Measurements from ENCODE around the gene APBA2.

DNA sequence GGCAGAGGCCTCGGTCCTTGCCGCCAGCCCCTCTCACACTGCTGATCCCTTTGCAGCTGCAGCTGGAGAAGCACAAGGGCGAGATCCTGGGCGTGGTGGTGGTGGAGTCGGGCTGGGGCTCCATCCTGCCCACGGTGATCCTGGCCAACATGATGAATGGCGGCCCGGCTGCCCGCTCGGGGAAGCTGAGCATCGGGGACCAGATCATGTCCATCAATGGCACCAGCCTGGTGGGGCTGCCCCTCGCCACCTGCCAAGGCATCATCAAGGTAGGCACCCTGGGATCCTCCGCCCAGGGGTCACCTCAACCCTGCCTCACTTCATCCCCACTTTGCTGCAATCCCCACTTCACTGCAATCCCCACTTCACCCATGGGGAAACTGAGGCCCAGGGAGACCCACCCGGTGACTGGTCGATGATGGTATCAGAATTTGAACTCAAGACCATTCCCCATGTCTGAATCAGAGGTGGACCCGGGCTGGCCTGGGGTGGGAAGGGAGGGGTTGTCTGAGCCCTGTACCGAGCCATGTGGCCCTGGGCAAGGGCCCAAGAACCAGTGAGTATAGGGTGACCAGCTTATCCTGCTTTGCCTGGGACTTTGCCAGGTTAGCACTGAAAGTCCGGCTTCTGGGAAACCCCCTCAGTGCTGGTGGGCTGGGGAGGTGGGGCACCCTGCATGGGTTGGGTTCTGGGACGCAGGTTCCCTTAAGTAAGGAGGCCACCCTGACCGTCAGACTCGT is 220.9 kb downstream of the APBA2 start:
- TF ChIP-seq, protein P1, sequence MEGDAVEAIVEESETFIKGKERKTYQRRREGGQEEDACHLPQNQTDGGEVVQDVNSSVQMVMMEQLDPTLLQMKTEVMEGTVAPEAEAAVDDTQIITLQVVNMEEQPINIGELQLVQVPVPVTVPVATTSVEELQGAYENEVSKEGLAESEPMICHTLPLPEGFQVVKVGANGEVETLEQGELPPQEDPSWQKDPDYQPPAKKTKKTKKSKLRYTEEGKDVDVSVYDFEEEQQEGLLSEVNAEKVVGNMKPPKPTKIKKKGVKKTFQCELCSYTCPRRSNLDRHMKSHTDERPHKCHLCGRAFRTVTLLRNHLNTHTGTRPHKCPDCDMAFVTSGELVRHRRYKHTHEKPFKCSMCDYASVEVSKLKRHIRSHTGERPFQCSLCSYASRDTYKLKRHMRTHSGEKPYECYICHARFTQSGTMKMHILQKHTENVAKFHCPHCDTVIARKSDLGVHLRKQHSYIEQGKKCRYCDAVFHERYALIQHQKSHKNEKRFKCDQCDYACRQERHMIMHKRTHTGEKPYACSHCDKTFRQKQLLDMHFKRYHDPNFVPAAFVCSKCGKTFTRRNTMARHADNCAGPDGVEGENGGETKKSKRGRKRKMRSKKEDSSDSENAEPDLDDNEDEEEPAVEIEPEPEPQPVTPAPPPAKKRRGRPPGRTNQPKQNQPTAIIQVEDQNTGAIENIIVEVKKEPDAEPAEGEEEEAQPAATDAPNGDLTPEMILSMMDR (IDR thresholded peaks at IDR 0.05), result no peak
- TF ChIP-seq POLR2A (IDR thresholded peaks at IDR 0.05), result no peak

All from heart left ventricle (tissue), 13 donors.